ENCODE results near the gene NTSR2. TPM values are rescaled to one million over a fixed set of nuclear protein-coding genes. Genes with fewer than 3 reads are reported as not detected.

The NTSR2 gene
- total and polyA plus RNA-seq, 7 experiments from 2014 or later: not detected

DNA sequence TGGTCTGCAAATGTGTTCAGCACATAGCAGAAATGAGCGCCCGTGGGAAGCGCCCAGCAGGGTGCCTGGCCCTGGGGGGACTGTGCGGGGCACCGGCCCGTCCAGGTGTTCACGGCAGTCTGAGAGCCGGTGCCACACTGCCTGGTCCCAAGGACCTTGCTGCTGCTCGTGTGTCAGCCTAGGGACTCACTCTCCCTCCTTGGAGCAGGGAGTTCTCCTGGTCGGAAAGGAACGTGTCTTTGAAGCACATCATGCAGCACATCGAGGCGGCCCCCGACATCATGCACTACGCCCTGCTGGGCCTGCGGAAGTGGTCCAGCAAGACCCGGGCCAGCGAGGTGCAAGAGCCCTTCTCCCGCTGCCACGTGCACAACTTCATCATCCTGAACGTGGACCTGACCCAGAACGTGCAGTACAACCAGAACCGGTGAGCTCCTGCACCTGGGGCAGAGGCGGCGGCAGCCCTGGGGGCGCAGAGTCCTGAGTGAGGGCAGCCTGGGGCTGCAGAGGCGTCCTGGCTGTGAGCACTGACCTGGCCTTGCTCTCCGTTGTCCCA lies 36.0 kb downstream of the NTSR2 start:
- Histone ChIP-seq H3K9me3 (ENCODE audit: control insufficient read depth in 2 of 3, low read length in 3 of 3) (no peaks in the 10 kb centered on the region), H3K4me3 (ENCODE audit: low read length) (no peak overlapping the region), H3K27ac (ENCODE audit: low read depth, low read length) (no peak overlapping the region), H3K4me1 (ENCODE audit: control insufficient read depth in 2 of 2, insufficient read depth in 2 of 2, low read length in 2 of 2) (no peaks in the 10 kb centered on the region), H3K36me3 (ENCODE audit: control insufficient read depth in 2 of 3, insufficient read depth in 3 of 3, low read length in 3 of 3) (no peaks in the 10 kb centered on the region), H3K27me3 (ENCODE audit: control insufficient read depth in 2 of 2, insufficient read depth in 2 of 2, low read length in 2 of 2) (no peaks in the 10 kb centered on the region)
- no peaks in the 10 kb centered on the region for H3K36me3 Mint-ChIP-seq
- peaks cover 0 to 1% (median 0%) of the 10 kb centered on the region in 11 donors for H3K9me3 Mint-ChIP-seq
- ATAC-seq (no peak), DNase-seq (no peak)
- H3K27ac Mint-ChIP-seq: no peak overlapping the region
- H3K4me3 Mint-ChIP-seq: no peak overlapping the region
- H3K4me1 Mint-ChIP-seq: no peaks in the 10 kb centered on the region
- H3K27me3 Mint-ChIP-seq: peaks cover 0 to 13% (median 0%) of the 10 kb centered on the region in 5 donors
- POLR2A ChIA-PET: no interaction called here
- CTCF ChIA-PET: no interaction called here
- intact Hi-C loops (cut with micrococcal nuclease): no loop called here

DNA sequence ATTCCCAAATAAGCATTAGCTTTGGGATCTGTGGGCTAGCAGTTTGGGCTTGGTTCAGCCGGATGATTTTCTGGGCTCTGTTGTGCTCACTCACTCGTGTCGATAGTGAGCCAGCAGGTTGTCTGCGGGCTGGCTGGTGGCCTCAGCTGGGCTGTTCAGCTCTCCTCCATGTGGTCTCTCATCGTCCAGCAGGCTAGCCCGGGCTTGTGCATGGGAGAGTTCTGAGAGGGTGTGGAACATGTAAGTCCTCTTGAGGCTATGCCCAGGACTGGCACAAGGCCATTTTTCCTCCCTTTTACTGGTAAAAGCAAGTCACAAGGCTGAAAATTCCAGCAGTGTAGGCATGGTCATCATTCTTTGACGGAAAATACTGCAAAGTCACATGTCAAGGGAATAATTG lies 38.5 kb downstream of the NTSR2 start:
- CTCF ChIA-PET: no interaction called here

GRCh38 chr2:11630855-11631254 lies 39.1 kb downstream of the NTSR2 start:
- intact Hi-C loops (cut with micrococcal nuclease): no loop called here
- no peaks in the 10 kb centered on the region for H3K4me1 Mint-ChIP-seq
- CTCF ChIA-PET: interaction anchor here (0.5 kb wide), 1 partner anchor 14 kb away, joined by 4 read pairs; no protein-coding TSS in a partner anchor

More for the DNA sequence above, 38.5 kb downstream of the NTSR2 start:
- DNase-seq (no peak), ATAC-seq (no peak)
- H3K9me3 ChIP-seq (ENCODE audit: control insufficient read depth in 2 of 3, low read length in 3 of 3): no peaks in the 10 kb centered on the region
- H3K36me3 ChIP-seq (ENCODE audit: control insufficient read depth in 2 of 3, insufficient read depth in 3 of 3, low read length in 3 of 3): no peaks in the 10 kb centered on the region
- intact Hi-C loops (cut with micrococcal nuclease): no loop called here
- Mint-ChIP-seq H3K9me3 (peaks cover 0 to 8% (median 0%) of the 10 kb centered on the region in 11 donors), H3K27ac (no peak overlapping the region), H3K27me3 (peaks cover 0 to 7% (median 0%) of the 10 kb centered on the region in 5 donors), H3K4me1 (no peaks in the 10 kb centered on the region), H3K4me3 (no peak overlapping the region), H3K36me3 (no peaks in the 10 kb centered on the region)
- no peak overlapping the region for H3K4me3 ChIP-seq (ENCODE audit: low read length)
- no peaks in the 10 kb centered on the region for H3K4me1 ChIP-seq (ENCODE audit: control insufficient read depth in 2 of 2, insufficient read depth in 2 of 2, low read length in 2 of 2)
- H3K27me3 ChIP-seq (ENCODE audit: control insufficient read depth in 2 of 2, insufficient read depth in 2 of 2, low read length in 2 of 2): no peaks in the 10 kb centered on the region
- H3K27ac ChIP-seq (ENCODE audit: low read depth, low read length): no peak overlapping the region
- POLR2A ChIA-PET: no interaction called here

GRCh38 chr2:11629851-11630250 lies 40.1 kb downstream of the NTSR2 start:
- Mint-ChIP-seq H3K27me3 (peaks cover 0 to 4% (median 0%) of the 10 kb centered on the region in 5 donors), H3K36me3 (no peaks in the 10 kb centered on the region), H3K4me1 (no peaks in the 10 kb centered on the region), H3K9me3 (peaks cover 0 to 8% (median 2%) of the 10 kb centered on the region in 11 donors), H3K4me3 (no peak overlapping the region), H3K27ac (no peak overlapping the region)
- Histone ChIP-seq H3K9me3 (ENCODE audit: control insufficient read depth in 2 of 3, low read length in 3 of 3) (no peaks in the 10 kb centered on the region), H3K27me3 (ENCODE audit: control insufficient read depth in 2 of 2, insufficient read depth in 2 of 2, low read length in 2 of 2) (no peaks in the 10 kb centered on the region), H3K27ac (ENCODE audit: low read depth, low read length) (no peak overlapping the region), H3K36me3 (ENCODE audit: control insufficient read depth in 2 of 3, insufficient read depth in 3 of 3, low read length in 3 of 3) (no peaks in the 10 kb centered on the region), H3K4me1 (ENCODE audit: control insufficient read depth in 2 of 2, insufficient read depth in 2 of 2, low read length in 2 of 2) (no peaks in the 10 kb centered on the region), H3K4me3 (ENCODE audit: low read length) (no peak overlapping the region)
- CTCF ChIA-PET: no interaction called here
- intact Hi-C loops (cut with micrococcal nuclease): no loop called here
- POLR2A ChIA-PET: no interaction called here
- ATAC-seq (no peak), DNase-seq (no peak)

More at GRCh38 chr2:11630855-11631254, 39.1 kb downstream of the NTSR2 start:
- POLR2A ChIA-PET: no interaction called here
- ATAC-seq (no peak), DNase-seq (no peak)
- Mint-ChIP-seq H3K9me3 (peaks cover 0 to 8% (median under 1%) of the 10 kb centered on the region in 11 donors), H3K36me3 (no peaks in the 10 kb centered on the region), H3K4me3 (no peak overlapping the region), H3K27me3 (peaks cover 0 to 4% (median 0%) of the 10 kb centered on the region in 5 donors), H3K27ac (no peak overlapping the region)
- Histone ChIP-seq H3K4me3 (ENCODE audit: low read length) (no peak overlapping the region), H3K27me3 (ENCODE audit: control insufficient read depth in 2 of 2, insufficient read depth in 2 of 2, low read length in 2 of 2) (no peaks in the 10 kb centered on the region), H3K27ac (ENCODE audit: low read depth, low read length) (no peak overlapping the region), H3K4me1 (ENCODE audit: control insufficient read depth in 2 of 2, insufficient read depth in 2 of 2, low read length in 2 of 2) (no peaks in the 10 kb centered on the region), H3K36me3 (ENCODE audit: control insufficient read depth in 2 of 3, insufficient read depth in 3 of 3, low read length in 3 of 3) (no peaks in the 10 kb centered on the region), H3K9me3 (ENCODE audit: control insufficient read depth in 2 of 3, low read length in 3 of 3) (no peaks in the 10 kb centered on the region)

DNA sequence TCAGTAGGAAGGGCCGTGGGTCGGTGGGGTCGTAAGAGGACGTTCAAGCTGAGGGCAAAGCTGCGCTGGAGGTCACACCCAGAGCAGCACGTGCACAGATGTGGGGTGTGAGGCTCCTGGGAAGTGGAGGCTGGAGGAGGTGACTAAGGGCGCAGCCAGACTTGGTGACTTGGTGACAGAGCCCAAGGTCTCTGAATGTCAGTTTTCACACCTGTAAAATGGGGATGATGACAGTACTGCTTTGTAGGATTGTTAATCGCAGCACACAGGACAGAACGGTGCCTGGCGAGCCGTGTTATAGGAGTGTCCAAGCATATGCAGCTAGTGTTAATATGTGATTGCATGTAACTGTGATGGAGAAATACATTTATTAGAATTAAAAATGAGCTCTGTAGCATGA lies 40.8 kb downstream of the NTSR2 start:
- Histone ChIP-seq H3K27me3 (ENCODE audit: control insufficient read depth in 2 of 2, insufficient read depth in 2 of 2, low read length in 2 of 2) (no peaks in the 10 kb centered on the region), H3K4me1 (ENCODE audit: control insufficient read depth in 2 of 2, insufficient read depth in 2 of 2, low read length in 2 of 2) (no peaks in the 10 kb centered on the region), H3K36me3 (ENCODE audit: control insufficient read depth in 2 of 3, insufficient read depth in 3 of 3, low read length in 3 of 3) (no peaks in the 10 kb centered on the region), H3K27ac (ENCODE audit: low read depth, low read length) (no peak overlapping the region), H3K4me3 (ENCODE audit: low read length) (no peak overlapping the region), H3K9me3 (ENCODE audit: control insufficient read depth in 2 of 3, low read length in 3 of 3) (no peaks in the 10 kb centered on the region)
- ChIA-PET CTCF (no interaction called here), POLR2A (no interaction called here)
- Mint-ChIP-seq H3K9me3 (peaks cover 0 to 8% (median 2%) of the 10 kb centered on the region in 11 donors), H3K4me3 (no peak overlapping the region), H3K27ac (peak overlapping the region in 1 of 9 donors; percentile 9), H3K27me3 (peaks cover 0 to 4% (median 0%) of the 10 kb centered on the region in 5 donors), H3K4me1 (no peaks in the 10 kb centered on the region), H3K36me3 (no peaks in the 10 kb centered on the region)
- intact Hi-C loops (cut with micrococcal nuclease): no loop called here
- DNase-seq (no peak), ATAC-seq (no peak)

- Histone ChIP-seq H3K27ac (ENCODE audit: low read depth, low read length) (no peak overlapping the region), H3K9me3 (ENCODE audit: control insufficient read depth in 2 of 3, low read length in 3 of 3) (no peaks in the 10 kb centered on the region), H3K27me3 (ENCODE audit: control insufficient read depth in 2 of 2, insufficient read depth in 2 of 2, low read length in 2 of 2) (no peaks in the 10 kb centered on the region), H3K4me3 (ENCODE audit: low read length) (no peak overlapping the region), H3K4me1 (ENCODE audit: control insufficient read depth in 2 of 2, insufficient read depth in 2 of 2, low read length in 2 of 2) (no peaks in the 10 kb centered on the region), H3K36me3 (ENCODE audit: control insufficient read depth in 2 of 3, insufficient read depth in 3 of 3, low read length in 3 of 3) (no peaks in the 10 kb centered on the region)
- Mint-ChIP-seq H3K4me3 (no peak overlapping the region), H3K27me3 (peaks cover 0 to 4% (median 0%) of the 10 kb centered on the region in 5 donors), H3K27ac (no peak overlapping the region), H3K36me3 (no peaks in the 10 kb centered on the region), H3K9me3 (peaks cover 0 to 8% (median 2%) of the 10 kb centered on the region in 11 donors), H3K4me1 (no peaks in the 10 kb centered on the region)
- CTCF ChIA-PET: no interaction called here
- ATAC-seq (no peak), DNase-seq (no peak)
- POLR2A ChIA-PET: no interaction called here
- intact Hi-C loops (cut with micrococcal nuclease): no loop called here
Measured at GRCh38 chr2:11628675-11629074, 41.3 kb downstream of the NTSR2 start.

DNA sequence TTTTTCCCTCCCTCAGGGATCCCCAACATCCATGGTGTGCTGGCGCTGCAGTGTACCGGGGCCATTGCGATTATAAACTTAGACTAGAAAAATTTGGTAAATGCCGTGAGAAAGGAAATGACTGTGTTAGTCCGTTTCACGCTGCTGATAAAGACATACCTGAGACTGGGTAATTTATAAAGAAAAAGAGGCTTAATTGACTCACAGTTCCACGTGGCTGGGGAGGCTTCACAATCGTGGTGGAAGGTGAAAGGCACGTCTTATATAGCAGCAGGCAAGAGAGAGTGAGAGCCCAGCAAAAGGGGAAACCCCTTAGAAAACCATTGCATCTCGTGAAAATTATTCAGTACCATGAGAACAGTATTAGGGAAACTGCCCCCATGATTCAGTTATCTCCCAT lies 44.3 kb downstream of the NTSR2 start:
- Histone ChIP-seq H3K36me3 (ENCODE audit: control insufficient read depth in 2 of 3, insufficient read depth in 3 of 3, low read length in 3 of 3) (no peaks in the 10 kb centered on the region), H3K4me1 (ENCODE audit: control insufficient read depth in 2 of 2, insufficient read depth in 2 of 2, low read length in 2 of 2) (no peaks in the 10 kb centered on the region), H3K27ac (ENCODE audit: low read depth, low read length) (no peak overlapping the region), H3K27me3 (ENCODE audit: control insufficient read depth in 2 of 2, insufficient read depth in 2 of 2, low read length in 2 of 2) (no peaks in the 10 kb centered on the region), H3K9me3 (ENCODE audit: control insufficient read depth in 2 of 3, low read length in 3 of 3) (no peaks in the 10 kb centered on the region), H3K4me3 (ENCODE audit: low read length) (no peak overlapping the region)
- CTCF ChIA-PET: interaction anchor here (1.0 kb wide), 1 partner anchor 156 kb away, joined by 3 read pairs; no protein-coding TSS in a partner anchor
- Mint-ChIP-seq H3K4me1 (no peaks in the 10 kb centered on the region), H3K9me3 (peaks cover 0 to 8% (median 2%) of the 10 kb centered on the region in 11 donors), H3K36me3 (no peaks in the 10 kb centered on the region), H3K4me3 (no peak overlapping the region), H3K27ac (no peak overlapping the region), H3K27me3 (peaks cover 0 to 4% (median 0%) of the 10 kb centered on the region in 5 donors)
- DNase-seq (no peak), ATAC-seq (no peak)
- POLR2A ChIA-PET: no interaction called here
- intact Hi-C loops (cut with micrococcal nuclease): no loop called here

Measured in naive thymus-derived CD4-positive, alpha-beta T cell (primary cell).